ENCODE measurements around the gene VCL.

The VCL gene

GRCh38 chr10:73997787-73998622, at the start of gene VCL:
Gene VCL (plus strand): TSS chr10:73998116. CDS start chr10:73998208, 92 bp downstream.
- no peak for TF ChIP-seq CTCF (IDR thresholded peaks at IDR 0.05; ENCODE audit: insufficient read depth, low read depth, low read length, missing control alignments)
- H3K4me3 ChIP-seq (ENCODE audit: low read depth, low read length): peak within 1 kb of the TSS; percentile 92
- peak; percentile 95 for DNase-seq (ENCODE audit: low read depth)

GRCh38 chr10:73948947-73949633, 48.8 kb upstream of the VCL start:
- H3K4me3 ChIP-seq (ENCODE audit: low read depth, low read length): no peak overlapping the region
- no peak for TF ChIP-seq CTCF (IDR thresholded peaks at IDR 0.05; ENCODE audit: insufficient read depth, low read depth, low read length, missing control alignments)
- no peak for DNase-seq (ENCODE audit: low read depth)

GRCh38 chr10:73950155-73950948, 47.6 kb upstream of the VCL start:
- TF ChIP-seq CTCF (IDR thresholded peaks at IDR 0.05; ENCODE audit: insufficient read depth, low read depth, low read length, missing control alignments): no peak
- DNase-seq (ENCODE audit: low read depth): no peak
- no peak overlapping the region for H3K4me3 ChIP-seq (ENCODE audit: low read depth, low read length)

DNA sequence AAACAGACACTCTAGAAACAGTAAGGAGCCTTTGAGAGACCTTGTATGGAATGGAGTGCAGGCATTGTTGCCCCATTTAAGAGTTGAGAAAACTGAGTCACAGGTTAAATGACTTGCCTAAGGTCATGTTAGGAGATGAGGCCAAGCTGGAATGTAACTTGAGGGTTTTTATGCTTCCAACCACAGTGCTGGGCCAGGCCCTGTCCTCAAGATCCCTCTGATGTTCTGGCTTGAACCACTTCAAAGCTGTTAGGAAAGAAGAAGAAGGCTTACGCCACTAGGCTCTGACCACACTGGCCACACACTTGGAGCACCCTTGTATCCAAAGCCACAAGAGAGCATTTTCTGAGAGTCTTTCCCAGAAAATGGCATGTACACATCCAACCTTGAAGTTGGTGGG, 44.3 kb upstream of the VCL start:
- DNase-seq (ENCODE audit: low read depth): no peak
- TF ChIP-seq CTCF (IDR thresholded peaks at IDR 0.05; ENCODE audit: insufficient read depth, low read depth, low read length, missing control alignments): no peak
- H3K4me3 ChIP-seq (ENCODE audit: low read depth, low read length): no peak overlapping the region

DNA sequence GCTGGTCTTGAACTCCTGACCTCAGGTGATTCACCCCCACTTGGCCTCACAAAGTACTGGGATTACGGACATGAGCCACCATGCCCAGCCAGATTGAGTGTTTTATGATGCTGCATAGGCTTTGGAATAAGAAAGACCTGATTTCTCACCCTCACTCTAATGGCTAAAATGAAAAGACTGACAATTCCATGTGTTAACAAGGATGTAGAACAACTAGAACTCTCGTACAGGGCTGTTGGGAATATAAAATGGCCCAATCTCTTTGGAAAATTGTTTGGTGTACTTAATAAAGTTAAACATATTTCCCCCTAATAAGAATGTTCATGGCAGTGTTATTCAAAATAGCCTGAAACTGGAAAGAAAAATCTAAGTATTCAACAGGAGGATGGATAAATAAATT, 43.2 kb upstream of the VCL start:
- no peak for DNase-seq (ENCODE audit: low read depth)
- TF ChIP-seq CTCF (IDR thresholded peaks at IDR 0.05; ENCODE audit: insufficient read depth, low read depth, low read length, missing control alignments): no peak

GRCh38 chr10:73955719-73956118, 42.2 kb upstream of the VCL start:
- H3K4me3 ChIP-seq (ENCODE audit: low read depth, low read length): no peak overlapping the region
- no peak for DNase-seq (ENCODE audit: low read depth)
- TF ChIP-seq CTCF (IDR thresholded peaks at IDR 0.05; ENCODE audit: insufficient read depth, low read depth, low read length, missing control alignments): no peak

More for the DNA sequence above, 43.2 kb upstream of the VCL start:
- H3K4me3 ChIP-seq (ENCODE audit: low read depth, low read length): no peak overlapping the region

Measured in GM12865 (cell line).